Activated CD8-positive, alpha-beta T cell treated with anti-CD3 and anti-CD28 coated beads for 36 hours (primary cell): ENCODE results near the gene SELENOV. TPM values are rescaled to one million over a fixed set of nuclear protein-coding genes. Genes with fewer than 3 reads are reported as not detected.

ENCODE experiments used
- ATAC-seq: fragments of 200-7000 bp; cut with Tn5 transposase; one replicate; pipeline ENCODE4 v1.10.0; 2021; ENCODE audit warnings: mild to moderate bottlenecking, moderate library complexity
- CTCF ChIA-PET: fragments of 350-600 bp; sonication (Branson Sonifier 250); formaldehyde crosslinking; loops from one replicate; lab custom pipeline; 2021; ENCODE audit warnings: antibody characterized with exemption; lab: Charles Lee
- POLR2A ChIA-PET: fragments of 350-600 bp; sonication (Branson Sonifier 250); formaldehyde crosslinking; loops from one replicate; lab custom pipeline; 2021; ENCODE audit warnings: antibody characterized with exemption; lab: Charles Lee
- DNase-seq: peaks from one replicate; pipeline ENCODE4 v3.0.0-alpha.2; 2020
- H3K27ac Mint-ChIP-seq: one replicate; pipeline ENCODE4 v1.8.0; 2021; ENCODE audit warnings: mild to moderate bottlenecking, mixed read lengths
- H3K27me3 Mint-ChIP-seq: one replicate; pipeline ENCODE4 v1.8.0; 2021; ENCODE audit warnings: mixed read lengths
- H3K36me3 Mint-ChIP-seq: one replicate; pipeline ENCODE4 v1.8.0; 2021; ENCODE audit warnings: low read depth, mixed read lengths
- H3K4me1 Mint-ChIP-seq: one replicate; pipeline ENCODE4 v1.8.0; 2021; ENCODE audit warnings: low read depth, mixed read lengths
- H3K4me3 Mint-ChIP-seq: one replicate; pipeline ENCODE4 v1.8.0; 2021; ENCODE audit warnings: mild to moderate bottlenecking, moderate library complexity, mixed read lengths
- H3K9me3 Mint-ChIP-seq: one replicate; pipeline ENCODE4 v1.8.0; 2021; ENCODE audit warnings: mixed read lengths
- intact Hi-C: fragments of 100-400 bp; cut with micrococcal nuclease; formaldehyde crosslinking; loops from one replicate; pipeline ENCODE4 v1.10.0; 2022
- total RNA-seq, 2 experiments: library from RNA; stranded (reverse); gene quantifications; one replicate each; pipeline ENCODE4 v1.2.3, GENCODE V29; 2021
- TF ChIP-seq, protein P1 (sequence below): fragments of 200-600 bp; IDR thresholded peaks from one replicate; pipeline ENCODE4 v1.8.0; 2022; ENCODE audit warnings: antibody characterized with exemption, mild to moderate bottlenecking

The SELENOV gene
- total RNA-seq, 2 experiments from 2014 or later = not detected

GRCh38 chr19:39543477-39543857, 28.5 kb downstream of the SELENOV start:
- intact Hi-C loops = no loop called here
- Mint-ChIP-seq H3K4me1 (peaks cover 46% of the 10 kb centered on the region), H3K4me3 (no peak overlapping the region), H3K27me3 (no peaks in the 10 kb centered on the region), H3K36me3 (peaks cover 9% of the 10 kb centered on the region), H3K9me3 (no peaks in the 10 kb centered on the region), H3K27ac (no peak overlapping the region)
- DNase-seq = no peak
- ATAC-seq = no peak
- POLR2A ChIA-PET = no interaction called here
- CTCF ChIA-PET = interaction anchor here (1.0 to 2.2 kb wide), 4 partner anchors 8 to 130 kb away, joined by 4 to 7 read pairs (median 6); no protein-coding TSS in a partner anchor
- TF ChIP-seq, protein P1, sequence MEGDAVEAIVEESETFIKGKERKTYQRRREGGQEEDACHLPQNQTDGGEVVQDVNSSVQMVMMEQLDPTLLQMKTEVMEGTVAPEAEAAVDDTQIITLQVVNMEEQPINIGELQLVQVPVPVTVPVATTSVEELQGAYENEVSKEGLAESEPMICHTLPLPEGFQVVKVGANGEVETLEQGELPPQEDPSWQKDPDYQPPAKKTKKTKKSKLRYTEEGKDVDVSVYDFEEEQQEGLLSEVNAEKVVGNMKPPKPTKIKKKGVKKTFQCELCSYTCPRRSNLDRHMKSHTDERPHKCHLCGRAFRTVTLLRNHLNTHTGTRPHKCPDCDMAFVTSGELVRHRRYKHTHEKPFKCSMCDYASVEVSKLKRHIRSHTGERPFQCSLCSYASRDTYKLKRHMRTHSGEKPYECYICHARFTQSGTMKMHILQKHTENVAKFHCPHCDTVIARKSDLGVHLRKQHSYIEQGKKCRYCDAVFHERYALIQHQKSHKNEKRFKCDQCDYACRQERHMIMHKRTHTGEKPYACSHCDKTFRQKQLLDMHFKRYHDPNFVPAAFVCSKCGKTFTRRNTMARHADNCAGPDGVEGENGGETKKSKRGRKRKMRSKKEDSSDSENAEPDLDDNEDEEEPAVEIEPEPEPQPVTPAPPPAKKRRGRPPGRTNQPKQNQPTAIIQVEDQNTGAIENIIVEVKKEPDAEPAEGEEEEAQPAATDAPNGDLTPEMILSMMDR = no peak

DNA sequence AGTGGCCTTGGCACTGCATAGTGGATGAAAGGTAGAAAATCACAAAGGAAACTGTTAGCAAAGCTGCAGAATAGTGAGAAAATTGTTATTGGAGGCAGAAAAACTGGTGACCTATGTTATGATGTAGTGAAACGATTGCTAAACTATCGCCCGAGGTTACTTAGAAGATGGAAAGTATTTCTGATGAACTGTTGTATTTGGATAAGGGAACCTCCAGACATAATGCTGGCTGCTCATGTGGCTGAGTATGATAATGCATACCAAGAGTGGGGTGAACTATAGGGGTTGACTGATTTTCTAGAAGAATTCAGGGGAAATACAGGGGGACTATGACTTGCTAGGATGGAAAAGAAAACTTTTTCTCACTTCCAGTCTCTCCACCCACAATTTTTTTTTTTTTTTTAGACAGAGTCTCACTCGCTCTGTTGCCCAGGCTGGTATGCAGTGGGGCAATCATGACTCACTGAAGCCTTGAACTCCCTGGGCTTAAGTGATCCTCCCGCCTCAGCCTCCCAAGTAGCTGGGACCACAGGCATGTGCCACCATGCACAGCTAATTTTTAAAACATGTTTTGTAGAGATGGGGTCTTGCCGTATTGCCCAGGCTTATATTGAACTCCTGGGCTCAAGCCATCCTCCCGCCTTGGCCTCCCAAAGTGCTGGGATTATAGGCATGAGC, 29.4 kb downstream of the SELENOV start:
- H3K27ac Mint-ChIP-seq = peak overlapping the region; percentile 63
- ChIA-PET POLR2A (no interaction called here), CTCF (interaction anchor here (0.9 to 2.2 kb wide), 3 partner anchors 9 to 103 kb away, joined by 3 to 7 read pairs (median 3); no protein-coding TSS in a partner anchor)
- no peak overlapping the region for H3K4me3 Mint-ChIP-seq
- intact Hi-C loops = no loop called here
- H3K27me3 Mint-ChIP-seq = no peaks in the 10 kb centered on the region
- TF ChIP-seq, protein P1 = no peak
- no peaks in the 10 kb centered on the region for H3K9me3 Mint-ChIP-seq
- H3K4me1 Mint-ChIP-seq = peaks cover 41% of the 10 kb centered on the region
- peak; percentile 8 for ATAC-seq
- peaks cover 2% of the 10 kb centered on the region for H3K36me3 Mint-ChIP-seq
- DNase-seq = peak; percentile 24

DNA sequence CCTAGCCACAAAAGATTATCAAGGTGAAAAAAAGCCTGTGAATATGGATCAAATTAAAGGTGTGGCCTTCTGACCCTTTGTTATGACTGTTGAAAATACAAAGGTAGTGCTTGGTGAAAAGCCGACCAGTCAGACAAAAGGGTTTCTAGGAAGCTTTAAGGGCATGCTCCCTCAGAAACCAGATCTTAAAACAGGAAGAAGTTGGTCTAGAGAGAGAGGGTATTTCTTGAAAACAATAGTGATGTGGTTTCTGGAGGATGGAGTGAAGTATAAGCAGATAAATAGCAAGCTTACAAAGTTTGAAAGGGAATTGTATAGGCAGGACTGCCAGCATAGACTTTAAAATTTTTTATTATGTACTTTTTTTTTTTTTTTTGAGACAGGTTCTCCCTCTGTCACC, 30.0 kb downstream of the SELENOV start:
- no peak for ATAC-seq
- Mint-ChIP-seq H3K4me1 (peaks cover 41% of the 10 kb centered on the region), H3K27ac (peak overlapping the region; percentile 63), H3K27me3 (no peaks in the 10 kb centered on the region), H3K9me3 (no peaks in the 10 kb centered on the region), H3K4me3 (no peak overlapping the region), H3K36me3 (peaks cover under 1% of the 10 kb centered on the region)
- intact Hi-C loops = no loop called here
- ChIA-PET POLR2A (no interaction called here), CTCF (interaction anchor here (0.9 to 1.1 kb wide), 2 partner anchors 8 to 12 kb away, joined by 3 read pairs; no protein-coding TSS in a partner anchor)
- TF ChIP-seq, protein P1 = no peak
- no peak for DNase-seq

DNA sequence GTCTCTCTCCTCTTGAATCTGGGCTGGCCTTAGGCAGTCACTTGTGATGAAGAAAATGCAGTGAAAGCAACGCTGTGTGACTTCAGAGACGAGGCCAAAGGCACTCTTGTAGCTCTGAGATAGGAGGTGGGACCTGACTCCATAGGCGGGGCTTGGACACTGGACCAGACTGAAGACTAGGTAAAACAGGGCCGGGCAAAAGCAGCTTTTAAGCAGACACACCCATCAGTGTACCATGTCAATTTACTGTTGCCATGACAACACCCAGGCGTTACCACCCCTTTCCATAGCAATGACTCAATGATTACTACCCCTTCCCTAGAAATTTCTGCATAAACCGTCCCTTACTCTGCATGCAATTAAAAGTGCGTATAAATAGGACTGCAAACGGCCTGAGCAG, 31.7 kb downstream of the SELENOV start:
- ChIA-PET POLR2A (no interaction called here), CTCF (interaction anchor here (1.4 to 3.6 kb wide), 4 partner anchors 106 to 437 kb away, joined by 3 to 36 read pairs (median 5); no protein-coding TSS in a partner anchor)
- Mint-ChIP-seq H3K27me3 (no peaks in the 10 kb centered on the region), H3K4me3 (no peak overlapping the region), H3K9me3 (no peaks in the 10 kb centered on the region), H3K36me3 (no peaks in the 10 kb centered on the region), H3K4me1 (peaks cover 33% of the 10 kb centered on the region), H3K27ac (no peak overlapping the region)
- DNase-seq = peak; percentile 13
- TF ChIP-seq, protein P1 = no peak
- intact Hi-C loops = no loop called here
- no peak for ATAC-seq

DNA sequence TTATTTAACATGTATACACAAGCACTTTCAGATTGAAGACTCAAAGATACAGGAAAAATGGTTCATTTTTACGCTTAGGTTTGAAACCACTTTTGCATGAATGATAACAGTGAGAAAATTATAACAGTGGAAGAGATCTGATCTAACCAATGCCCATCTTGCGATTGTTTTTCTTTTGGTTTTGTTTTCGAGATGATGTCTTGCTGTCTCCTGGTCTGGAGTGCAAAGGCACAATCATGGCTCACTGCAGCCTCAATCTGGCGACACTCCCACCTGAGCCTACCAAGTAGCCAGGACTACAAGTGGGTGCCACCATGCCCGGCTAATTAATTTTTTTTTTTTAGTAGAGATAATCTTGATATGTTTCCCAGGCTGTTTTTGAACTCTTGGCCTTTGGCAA, 35.3 kb downstream of the SELENOV start:
- intact Hi-C loops = loop anchor here (2.0 to 10.0 kb wide), 2 partner anchors 123 to 215 kb away; no protein-coding TSS in a partner anchor
- TF ChIP-seq, protein P1 = no peak
- Mint-ChIP-seq H3K9me3 (no peaks in the 10 kb centered on the region), H3K36me3 (no peaks in the 10 kb centered on the region), H3K27me3 (no peaks in the 10 kb centered on the region), H3K4me3 (no peak overlapping the region), H3K4me1 (peaks cover 14% of the 10 kb centered on the region), H3K27ac (no peak overlapping the region)
- POLR2A ChIA-PET = no interaction called here
- ATAC-seq (no peak), DNase-seq (no peak)
- CTCF ChIA-PET = interaction anchor here (1.2 to 2.4 kb wide), 4 partner anchors 12 to 124 kb away, joined by 3 to 62 read pairs (median 10); partner anchors contain the start of gene EID2B
